ENCODE results near the gene TTLL10.
"Not testable (repeated sequence)": the region's sequence is repeated elsewhere in the genome, so short reads cannot be mapped to it uniquely, and the experiment has no call there.

Gene TTLL10

DNA sequence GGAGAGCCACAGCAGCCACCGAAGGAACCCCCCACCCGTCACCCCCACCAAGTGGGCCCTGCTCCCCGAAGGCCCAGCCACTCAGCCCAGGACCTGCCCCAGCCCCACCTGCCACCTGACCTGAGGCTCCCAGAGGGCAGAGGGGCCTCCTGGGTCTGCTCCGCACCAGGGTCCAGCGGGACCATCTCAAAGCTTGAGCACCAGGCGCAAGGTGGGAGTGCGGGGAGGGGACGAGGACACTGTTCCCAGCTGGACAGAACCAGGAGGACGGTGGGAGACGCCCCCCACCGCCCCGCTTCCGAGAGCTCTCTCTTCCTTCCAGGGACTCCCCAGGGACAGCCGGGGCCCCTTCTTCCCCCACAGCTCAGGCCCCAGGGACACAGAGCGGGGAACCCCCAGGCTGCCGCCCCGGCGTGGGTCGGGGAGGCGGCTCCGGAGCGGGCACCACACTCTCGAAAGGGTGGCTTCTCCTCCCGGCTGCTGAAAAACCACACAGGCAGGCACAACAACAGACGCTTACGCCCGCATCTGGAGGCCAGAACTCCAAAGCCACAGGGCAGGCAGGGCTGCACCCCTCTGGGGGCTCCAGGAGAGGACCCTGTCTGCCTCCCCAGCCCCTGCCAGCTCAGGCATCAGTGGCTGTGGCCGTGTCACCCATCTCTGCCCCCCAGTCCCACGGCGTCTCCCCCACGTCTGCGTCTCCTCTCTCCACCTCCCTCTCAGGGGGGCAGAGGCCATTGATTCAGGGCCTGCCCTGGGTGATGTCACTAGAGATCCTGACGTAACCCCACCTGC lies 1.9 kb upstream of the TTLL10 start:
- peak in 1 of 2 experiments; percentile 23 for DNase-seq

DNA sequence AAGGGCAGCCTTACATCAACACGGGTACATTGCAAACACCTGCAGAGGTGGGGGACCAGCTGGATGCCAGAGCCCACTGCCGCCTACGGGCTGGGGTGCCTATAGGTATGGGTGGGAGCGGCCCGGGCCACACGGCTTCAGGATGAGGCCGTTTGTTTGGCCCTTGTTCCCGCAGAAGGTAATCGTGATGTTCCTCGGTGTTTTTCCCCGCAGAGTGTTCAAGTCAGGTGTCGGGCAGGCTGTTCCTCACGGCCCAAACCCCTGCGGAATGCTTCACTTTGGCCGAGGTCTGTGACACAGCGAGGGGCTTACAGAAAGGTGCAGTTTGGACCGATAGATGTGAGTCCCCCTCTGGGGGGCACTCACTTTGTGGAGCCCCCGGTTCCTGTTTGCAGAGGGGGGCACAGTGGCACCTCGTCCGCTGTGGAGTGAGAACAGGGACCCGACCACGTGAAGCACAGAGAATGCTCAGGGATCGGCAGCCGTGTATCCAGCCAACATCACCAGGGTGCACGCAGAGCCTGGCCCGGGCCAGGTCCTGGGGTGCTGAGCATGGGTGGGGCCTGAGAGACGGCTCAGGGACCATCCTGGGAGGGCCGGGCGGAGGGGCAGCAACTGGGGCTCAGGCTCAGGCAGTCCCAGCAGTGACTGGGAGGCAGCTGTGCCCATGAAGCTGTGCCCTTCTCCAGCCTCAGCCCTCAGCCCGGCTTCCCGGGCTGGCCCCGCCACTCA lies 453 bp upstream of the TTLL10 start:
- no peak for DNase-seq

DNA sequence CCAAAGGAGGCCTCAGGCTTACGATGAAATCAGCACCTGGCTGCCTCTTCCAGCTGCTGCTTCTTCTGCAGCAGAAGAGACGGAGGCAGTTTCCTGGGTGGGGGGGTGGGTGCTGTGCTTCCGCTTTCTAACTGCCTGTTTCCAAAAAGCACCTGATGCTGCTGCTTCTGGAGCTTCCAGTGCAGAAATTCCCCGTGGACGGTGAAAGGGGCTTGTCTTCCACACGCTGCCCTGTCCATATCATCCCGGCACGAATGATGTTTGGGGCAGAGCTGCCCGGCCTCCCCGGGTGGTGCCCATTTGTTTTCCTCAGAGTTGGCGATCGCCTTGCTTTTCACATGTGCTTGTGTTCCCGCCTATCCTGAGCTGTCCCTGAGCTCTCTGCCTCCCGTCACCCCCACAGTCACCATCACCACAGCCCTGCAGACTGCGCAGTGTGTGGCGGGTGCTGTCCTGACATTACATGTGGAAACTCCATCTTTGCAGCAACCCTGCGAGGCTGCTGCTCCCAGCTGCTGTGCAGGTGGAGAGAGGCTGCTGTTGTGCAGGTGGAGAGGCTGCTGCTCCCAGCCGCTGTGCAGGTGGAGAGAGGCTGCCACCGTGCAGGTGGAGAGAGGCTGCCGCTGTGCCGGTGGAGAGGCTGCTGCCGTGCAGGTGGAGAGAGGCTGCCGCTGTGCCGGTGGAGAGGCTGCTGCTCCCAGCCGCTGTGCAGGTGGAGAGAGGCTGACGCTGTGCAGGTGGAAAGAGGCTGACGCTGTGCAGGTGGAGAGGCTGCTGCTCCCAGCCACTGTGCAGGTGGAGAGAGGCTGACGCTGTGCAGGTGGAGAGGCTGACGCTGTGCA lies 1.8 kb downstream of the TTLL10 start:
- DNase-seq: no peak

GRCh38 chr1:1176063-1176761 lies 2.5 kb downstream of the TTLL10 start:
- not testable (repeated sequence) for DNase-seq

DNA sequence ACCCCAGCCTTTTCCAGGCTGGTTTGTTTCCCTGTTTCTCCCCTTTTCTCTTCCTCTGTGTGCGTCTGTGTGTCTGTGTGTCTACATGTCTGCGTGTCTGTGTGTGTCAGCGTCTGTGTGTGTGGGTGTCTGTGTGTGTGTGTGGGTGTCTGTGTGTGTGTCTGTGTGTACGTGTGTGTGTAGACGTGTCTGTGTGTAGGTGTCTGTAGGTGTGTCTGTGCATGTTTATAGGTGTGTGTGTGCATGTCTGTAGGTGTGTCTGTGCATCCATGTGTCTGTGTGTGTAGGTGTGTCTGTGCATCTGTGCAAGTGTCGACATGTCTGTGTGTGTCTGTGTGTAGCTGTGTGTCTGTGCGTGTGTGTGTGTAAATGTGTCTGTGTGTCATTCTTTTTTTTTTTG lies 3.3 kb downstream of the TTLL10 start:
- no peak for DNase-seq

DNA sequence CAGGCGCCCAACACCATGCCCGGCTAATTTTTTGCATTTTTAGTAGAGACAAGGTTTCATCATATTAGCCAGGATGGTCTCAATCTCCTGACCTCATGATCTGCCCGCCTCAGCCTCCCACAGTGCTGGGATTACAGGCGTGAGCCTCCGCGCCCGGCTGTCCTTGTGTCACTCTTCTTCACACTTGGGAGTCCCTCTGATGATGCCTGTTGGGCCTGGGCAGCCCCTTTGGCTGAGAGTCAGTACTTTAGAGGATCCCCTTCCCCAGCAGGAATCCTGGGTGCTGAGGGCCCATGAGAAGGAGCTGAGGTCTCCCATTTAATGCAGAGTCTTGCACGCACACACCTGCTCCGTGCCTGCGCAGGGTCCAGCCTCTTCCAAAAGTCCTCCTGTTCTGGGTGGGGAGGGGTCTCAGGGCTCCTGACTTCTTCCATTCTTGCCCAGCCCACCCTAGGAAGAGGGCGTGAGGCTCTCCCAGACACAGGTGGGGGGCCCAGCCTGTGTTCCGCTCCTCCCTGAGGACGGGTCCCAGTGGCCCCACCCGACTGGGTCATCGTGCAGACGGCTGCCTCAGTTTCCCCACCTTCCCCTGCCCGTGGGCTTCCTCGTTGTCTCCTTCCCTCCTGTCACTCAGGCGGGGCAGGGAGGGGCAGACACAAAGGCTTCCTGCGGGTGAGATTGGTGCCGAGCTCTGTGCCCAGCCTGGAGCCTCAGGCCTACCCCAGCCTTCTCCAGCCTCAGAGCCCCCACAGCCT lies 3.9 kb downstream of the TTLL10 start:
- no peak for DNase-seq

DNA sequence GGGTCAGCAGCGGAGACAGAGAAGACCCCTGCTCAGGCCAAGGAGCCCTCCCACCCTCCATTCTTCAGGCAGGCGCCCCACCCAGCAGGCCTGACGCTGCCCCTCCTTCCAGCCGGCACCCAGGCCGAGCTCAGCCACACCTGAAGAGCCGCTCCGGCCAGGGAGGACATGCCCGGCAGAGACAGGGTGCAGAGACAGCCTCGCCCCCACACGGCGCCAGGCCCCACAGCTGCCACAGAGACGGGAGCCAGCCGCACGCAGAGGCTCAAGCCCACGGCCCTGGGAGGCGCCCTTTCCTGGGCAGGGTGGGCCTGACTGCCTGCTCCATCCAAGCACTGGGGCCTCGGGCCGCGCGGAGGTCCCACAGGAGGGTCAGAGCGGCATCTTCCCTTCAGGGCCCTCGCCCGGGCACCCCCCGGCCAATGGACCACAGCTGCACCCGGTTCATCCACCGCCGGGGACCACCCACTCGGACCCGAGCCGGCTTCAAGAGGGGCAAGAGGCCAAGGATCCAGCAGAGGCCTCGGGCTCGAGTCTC lies 5.2 kb downstream of the TTLL10 start:
- no peak for DNase-seq

- no peak for DNase-seq
These were observed 5.8 kb downstream of the TTLL10 start for GRCh38 chr1:1179346-1179982.

DNA sequence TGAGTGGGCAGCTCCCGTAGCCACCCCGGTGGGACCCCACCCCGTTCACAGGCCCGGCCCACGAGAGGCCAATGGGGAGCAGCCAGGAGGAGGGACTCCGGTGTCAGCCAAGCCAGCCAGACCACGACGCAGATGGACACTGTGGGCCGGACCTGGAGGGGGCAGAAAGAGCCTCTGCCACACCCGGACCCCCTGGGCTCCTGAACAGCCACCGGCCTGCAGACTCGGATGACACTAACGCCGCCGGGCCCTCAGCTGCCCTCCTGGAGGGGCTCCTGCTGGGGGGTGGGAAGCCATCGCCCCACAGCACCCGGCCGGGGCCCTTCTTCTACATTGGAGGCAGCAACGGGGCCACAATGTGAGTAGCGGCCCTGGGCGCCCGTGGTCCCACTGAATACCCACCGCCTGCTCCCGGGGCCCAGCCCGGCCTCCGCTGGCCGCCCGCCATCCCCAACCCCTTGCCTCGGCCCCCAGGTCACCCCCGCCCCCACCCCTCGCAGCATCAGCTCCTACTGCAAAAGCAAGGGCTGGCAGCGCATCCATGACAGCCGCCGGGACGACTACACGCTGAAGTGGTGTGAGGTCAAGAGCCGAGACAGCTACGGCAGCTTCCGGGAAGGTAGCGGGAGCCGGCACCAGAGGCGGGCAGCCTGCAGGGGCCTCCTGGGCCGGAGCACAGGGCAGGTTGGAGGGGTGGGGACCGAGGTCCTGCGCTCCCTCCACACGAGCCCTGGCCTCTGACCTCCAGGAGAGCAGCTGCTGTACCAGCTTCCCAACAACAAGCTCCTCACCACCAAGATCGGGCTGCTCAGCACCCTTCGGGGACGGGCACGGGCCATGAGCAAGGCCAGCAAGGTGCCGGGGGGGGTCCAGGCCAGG lies 6.5 kb downstream of the TTLL10 start:
- no peak for DNase-seq

GRCh38 chr1:1181129-1181937 lies 7.7 kb downstream of the TTLL10 start:
- no peak for DNase-seq

DNA sequence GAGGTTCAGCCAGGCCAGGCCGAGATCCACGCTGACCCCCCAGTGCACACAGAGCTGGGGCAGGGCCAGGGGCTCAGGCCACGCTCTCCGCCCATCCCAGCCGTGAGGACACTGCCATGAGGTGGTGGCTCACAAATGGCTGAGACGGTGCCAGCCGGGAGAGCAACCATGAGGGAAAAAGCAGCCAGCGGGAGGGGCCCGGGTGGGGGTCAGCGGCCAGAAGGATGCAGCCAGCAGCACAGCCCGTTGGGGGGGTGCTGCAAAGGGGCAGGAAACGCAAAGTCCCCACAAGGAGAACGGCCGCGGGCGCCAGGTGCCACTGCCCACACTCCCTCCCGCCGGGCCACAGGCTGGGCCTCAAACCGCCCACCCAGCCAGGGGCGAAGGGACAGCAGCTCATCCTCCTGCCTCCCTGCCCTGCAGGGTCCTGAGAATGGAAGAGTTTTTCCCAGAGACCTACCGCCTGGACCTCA lies 8.3 kb downstream of the TTLL10 start:
- DNase-seq: no peak

- no peak for DNase-seq
These were observed 9.0 kb downstream of the TTLL10 start for GRCh38 chr1:1182491-1183220.

DNA sequence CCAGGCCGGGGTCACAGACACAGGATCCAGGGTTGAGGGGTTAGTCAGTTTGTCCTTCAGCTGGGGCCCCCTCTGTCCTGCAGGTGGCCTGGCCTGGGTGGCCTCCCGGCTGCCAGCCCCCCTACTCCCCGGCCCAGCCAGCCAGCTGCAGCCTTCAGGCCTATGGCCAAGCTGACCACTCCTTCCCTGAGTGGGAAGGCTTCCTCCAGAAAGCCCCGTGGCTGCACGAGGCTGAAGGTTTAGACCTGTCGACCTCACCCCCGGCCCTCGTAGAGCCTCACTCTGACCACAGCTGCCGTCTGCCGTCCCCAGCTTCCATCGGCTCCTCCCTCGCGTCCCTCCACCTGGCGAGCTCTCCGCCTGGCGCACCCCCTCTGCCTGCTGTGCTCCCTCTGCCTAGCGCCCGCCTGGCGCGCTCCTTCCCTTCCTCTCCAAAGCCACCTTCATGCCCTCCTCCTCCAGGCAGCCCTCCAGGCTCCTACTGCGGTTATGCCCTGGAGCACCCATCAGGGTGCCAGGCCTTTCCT lies 9.6 kb downstream of the TTLL10 start:
- DNase-seq: no peak

DNA sequence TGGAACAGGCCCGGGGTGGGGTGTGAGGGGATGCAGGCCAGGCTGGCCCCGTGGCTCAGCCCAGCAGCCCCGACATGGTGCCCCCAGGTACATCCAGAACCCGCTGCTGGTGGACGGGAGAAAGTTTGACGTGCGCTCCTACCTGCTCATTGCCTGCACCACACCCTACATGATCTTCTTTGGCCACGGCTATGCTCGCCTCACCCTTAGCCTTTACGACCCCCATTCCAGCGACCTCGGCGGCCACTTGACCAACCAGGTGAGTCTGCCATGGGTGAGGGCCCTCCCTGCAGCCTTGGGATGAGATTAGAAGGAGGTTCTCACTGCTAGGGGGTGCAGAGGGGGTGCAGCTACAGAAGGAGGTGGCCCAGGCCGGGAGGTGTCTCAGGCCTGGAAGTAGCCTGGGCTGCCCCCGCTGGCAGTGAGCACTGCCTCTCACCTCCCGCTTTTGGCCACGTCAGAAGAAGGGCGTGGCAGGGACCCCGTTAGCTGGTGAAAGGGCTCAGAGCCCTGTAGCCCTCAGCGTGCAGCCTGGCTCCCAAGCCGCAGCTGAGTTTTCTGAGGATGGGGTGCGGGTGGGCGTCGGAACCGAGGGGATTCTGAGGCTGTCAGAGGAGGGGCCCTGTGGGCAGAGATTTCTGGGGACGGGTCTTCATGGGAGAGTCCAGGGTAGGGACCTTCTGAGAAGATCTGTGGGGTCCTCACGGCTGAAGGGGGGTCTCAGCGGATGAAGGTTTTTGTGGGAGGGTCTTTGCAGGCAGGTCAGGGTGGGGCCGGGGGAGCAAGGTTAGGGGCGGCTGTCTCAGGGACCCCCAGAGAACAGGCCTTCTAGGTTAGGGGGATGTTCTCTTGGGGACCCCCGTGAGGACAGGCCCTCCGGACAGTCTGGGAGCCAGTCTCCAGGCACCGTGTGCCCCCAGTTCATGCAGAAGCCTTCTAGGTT lies 10.4 kb downstream of the TTLL10 start:
- no peak for DNase-seq

- no peak for DNase-seq
These were observed 11.6 kb downstream of the TTLL10 start for GRCh38 chr1:1185101-1185765.

GRCh38 chr1:1187938-1188337 lies 14.3 kb downstream of the TTLL10 start:
- no peak for DNase-seq
